Measurements from ENCODE around the gene SMURF1.

The SMURF1 gene

DNA sequence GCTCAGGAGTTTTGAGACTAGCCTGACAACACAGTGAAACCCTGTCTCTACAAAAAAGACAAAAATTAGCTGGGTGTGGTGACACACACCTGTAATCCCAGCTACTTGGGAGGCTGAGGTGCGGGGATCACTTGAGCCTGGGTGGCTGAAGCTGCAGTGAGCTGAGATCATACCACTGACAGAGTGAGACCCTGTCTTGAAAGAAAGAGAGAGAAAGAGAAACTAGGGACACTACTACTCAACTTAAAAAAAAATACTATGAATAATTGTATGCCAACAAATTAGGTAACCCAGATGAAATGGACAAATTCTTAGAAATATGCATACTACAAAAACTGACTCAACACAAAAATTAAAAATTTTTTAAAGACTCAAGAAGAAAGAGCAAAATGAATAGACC lies 28.5 kb downstream of the SMURF1 start:
- no peak for DNase-seq (ENCODE audit: low read depth)
- no peak overlapping the region for H3K4me3 ChIP-seq (ENCODE audit: control insufficient read depth, low read depth, low read length)

DNA sequence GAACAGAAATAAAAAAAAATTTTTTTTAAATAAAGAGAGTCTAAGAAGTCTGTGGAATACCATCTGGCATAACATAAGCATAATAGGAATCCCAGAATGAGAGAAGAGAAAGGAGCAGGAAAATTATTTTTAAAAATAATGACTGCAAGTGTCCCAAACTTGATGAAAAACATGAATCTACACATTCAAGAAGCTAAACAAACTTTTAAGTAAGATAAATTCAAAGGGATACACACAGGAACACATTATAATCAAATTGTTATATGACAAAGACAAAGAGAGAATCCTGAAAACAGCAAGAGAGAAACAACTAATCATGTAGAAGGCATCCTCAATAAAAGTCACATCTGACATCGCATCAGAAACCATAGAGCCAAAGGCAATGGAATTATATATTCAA lies 30.9 kb downstream of the SMURF1 start:
- no peak for DNase-seq (ENCODE audit: low read depth)
- TF ChIP-seq, protein P1, sequence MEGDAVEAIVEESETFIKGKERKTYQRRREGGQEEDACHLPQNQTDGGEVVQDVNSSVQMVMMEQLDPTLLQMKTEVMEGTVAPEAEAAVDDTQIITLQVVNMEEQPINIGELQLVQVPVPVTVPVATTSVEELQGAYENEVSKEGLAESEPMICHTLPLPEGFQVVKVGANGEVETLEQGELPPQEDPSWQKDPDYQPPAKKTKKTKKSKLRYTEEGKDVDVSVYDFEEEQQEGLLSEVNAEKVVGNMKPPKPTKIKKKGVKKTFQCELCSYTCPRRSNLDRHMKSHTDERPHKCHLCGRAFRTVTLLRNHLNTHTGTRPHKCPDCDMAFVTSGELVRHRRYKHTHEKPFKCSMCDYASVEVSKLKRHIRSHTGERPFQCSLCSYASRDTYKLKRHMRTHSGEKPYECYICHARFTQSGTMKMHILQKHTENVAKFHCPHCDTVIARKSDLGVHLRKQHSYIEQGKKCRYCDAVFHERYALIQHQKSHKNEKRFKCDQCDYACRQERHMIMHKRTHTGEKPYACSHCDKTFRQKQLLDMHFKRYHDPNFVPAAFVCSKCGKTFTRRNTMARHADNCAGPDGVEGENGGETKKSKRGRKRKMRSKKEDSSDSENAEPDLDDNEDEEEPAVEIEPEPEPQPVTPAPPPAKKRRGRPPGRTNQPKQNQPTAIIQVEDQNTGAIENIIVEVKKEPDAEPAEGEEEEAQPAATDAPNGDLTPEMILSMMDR (conservative IDR thresholded peaks at IDR 0.05; ENCODE audit: control insufficient read depth, insufficient read depth, low read depth, low read length), result no peak
- H3K4me3 ChIP-seq (ENCODE audit: control insufficient read depth, low read depth, low read length), result no peak overlapping the region

More for the DNA sequence above, 28.5 kb downstream of the SMURF1 start:
- TF ChIP-seq, protein P1 (conservative IDR thresholded peaks at IDR 0.05; ENCODE audit: control insufficient read depth, insufficient read depth, low read depth, low read length), result no peak

DNA sequence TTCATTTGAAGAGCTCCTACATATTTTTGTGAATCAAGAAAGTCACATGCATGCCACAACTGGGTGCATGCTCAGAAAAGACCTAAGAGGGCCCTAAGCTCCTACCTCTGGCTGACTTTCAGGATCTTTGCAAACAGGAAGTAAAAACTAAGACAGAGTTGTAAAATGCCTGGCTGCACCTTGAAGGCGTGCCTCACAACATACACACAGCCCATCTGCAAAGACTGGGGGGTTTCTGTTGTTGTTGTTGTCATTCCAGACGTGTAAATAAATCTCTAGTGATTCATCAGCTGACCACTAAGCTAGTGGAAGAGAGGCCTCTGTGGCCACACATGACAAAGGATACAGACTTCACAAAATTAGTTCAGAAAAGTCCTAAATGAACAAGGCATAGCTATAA lies 31.8 kb downstream of the SMURF1 start:
- DNase-seq (ENCODE audit: low read depth), result no peak
- H3K4me3 ChIP-seq (ENCODE audit: control insufficient read depth, low read depth, low read length), result no peak overlapping the region
- TF ChIP-seq, protein P1 (conservative IDR thresholded peaks at IDR 0.05; ENCODE audit: control insufficient read depth, insufficient read depth, low read depth, low read length), result no peak

DNA sequence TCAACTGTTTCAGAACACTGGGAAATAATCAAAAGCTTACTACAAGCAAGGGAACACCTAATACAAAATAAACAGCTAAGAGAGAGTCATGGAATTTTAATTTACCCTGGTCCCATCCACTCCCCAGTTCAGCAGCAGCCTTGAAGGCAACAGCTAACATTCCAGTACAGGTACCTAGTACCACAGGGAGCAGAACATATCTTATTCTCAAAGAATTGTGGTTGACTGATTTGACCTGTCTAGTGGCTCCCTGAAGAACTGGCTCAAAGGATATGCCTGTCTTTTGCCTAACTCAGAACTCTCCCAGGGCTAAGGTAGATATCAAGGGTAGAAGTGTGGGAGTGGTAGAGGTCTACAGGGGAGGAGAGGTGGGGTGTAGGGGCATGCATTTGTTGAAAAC lies 32.3 kb downstream of the SMURF1 start:
- TF ChIP-seq, protein P1 (conservative IDR thresholded peaks at IDR 0.05; ENCODE audit: control insufficient read depth, insufficient read depth, low read depth, low read length), result no peak
- H3K4me3 ChIP-seq (ENCODE audit: control insufficient read depth, low read depth, low read length), result no peak overlapping the region
- DNase-seq (ENCODE audit: low read depth), result no peak

DNA sequence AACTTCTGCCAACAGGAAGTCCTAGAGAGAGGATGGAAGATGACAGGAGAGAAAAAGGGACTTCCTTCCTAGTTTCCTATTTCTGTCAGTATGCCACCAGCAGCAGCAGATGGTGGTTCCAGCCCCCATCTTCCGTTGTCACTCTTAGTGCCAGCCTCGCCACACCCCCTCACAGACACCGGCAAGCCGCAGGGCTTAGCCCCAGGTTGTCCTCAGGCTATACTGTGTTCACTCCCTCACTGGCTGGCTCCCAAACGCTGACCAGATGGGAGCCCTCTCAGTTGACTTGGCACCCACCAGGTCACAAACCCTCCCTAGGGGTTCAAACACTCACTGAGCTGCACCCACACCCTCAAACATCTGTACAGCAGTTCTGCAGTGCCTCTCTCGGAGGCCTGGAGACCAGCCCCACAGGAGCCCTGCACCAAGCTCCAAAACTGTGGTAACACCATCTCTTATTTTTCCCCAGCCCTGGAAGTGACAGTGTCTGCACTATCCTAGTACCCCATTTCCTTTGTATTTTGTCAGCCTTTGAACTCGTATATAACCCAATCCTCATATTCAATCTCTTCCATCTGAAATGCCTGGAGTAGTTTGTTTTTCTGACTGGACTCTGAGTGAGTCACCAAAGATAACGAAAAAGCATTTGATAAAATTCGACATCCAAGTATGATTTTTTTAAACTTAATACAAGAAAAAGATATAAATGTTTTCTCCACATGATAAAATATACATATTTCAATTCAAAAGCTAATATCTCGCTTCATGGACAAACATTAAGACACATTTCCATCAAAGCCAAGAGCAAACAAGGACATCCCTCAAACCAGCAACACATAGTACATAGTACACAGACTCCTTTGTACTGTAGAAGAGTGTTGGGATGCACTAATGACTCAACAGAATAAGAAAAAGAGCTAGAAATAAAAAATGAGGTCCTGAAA lies 34.5 kb downstream of the SMURF1 start:
- DNase-seq (ENCODE audit: low read depth), result no peak
- TF ChIP-seq, protein P1 (conservative IDR thresholded peaks at IDR 0.05; ENCODE audit: control insufficient read depth, insufficient read depth, low read depth, low read length), result no peak
- H3K4me3 ChIP-seq (ENCODE audit: control insufficient read depth, low read depth, low read length), result no peak overlapping the region

DNA sequence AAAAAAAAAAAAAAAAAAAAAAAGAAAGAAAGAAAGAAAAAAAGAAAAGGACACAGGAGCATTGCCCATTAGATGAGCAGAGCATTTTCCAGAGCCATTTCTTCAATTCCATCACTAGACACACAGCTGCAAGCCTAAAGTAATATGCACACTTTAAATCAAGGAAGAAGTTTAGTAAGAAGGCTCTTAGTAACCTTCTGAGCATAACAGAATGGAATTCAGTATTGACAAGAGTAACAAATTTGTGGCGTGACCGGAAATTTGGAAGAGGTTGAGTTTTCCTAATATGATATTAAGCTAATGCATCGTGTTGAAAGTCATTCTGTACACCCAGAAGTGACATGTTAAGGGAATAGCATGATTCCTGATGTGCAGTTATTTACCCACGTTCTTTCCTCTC lies 35.3 kb downstream of the SMURF1 start:
- peak; percentile 73 for DNase-seq (ENCODE audit: low read depth)
- TF ChIP-seq, protein P1 (conservative IDR thresholded peaks at IDR 0.05; ENCODE audit: control insufficient read depth, insufficient read depth, low read depth, low read length), result no peak
- H3K4me3 ChIP-seq (ENCODE audit: control insufficient read depth, low read depth, low read length), result no peak overlapping the region
